MM.1S (cell line): ENCODE results near the gene SPATA18.

Experiments
- DNase-seq: peaks from one replicate; pipeline ENCODE4 v3.0.0-alpha.2; 2015
- H2AFZ ChIP-seq: fragments of 300-600 bp; sonication (generic); 2 replicates; pipeline ENCODE4 v1.6.0; 2016; ENCODE audit warnings: antibody characterized with exemption, low read length
- H3F3A ChIP-seq: fragments of 300-600 bp; sonication (generic); 2 replicates; pipeline ENCODE4 v1.6.1; 2016; ENCODE audit warnings: mild to moderate bottlenecking, antibody characterized with exemption, low read length, moderate library complexity, mixed read lengths; ENCODE audit not compliant: insufficient read depth
- H3K27ac ChIP-seq: fragments of 300-600 bp; sonication (generic); 2 replicates; pipeline ENCODE4 v1.5.1; 2016; ENCODE audit warnings: mild to moderate bottlenecking, low read length
- H3K27me3 ChIP-seq: fragments of 300-600 bp; sonication (generic); replicated peaks from 2 replicates; pipeline ENCODE4 v1.6.0; 2016; ENCODE audit warnings: low read length; ENCODE audit not compliant: insufficient read depth
- H3K36me3 ChIP-seq: fragments of 300-600 bp; sonication (generic); replicated peaks from 2 replicates; pipeline ENCODE4 v1.6.1; 2016; ENCODE audit warnings: mild to moderate bottlenecking, low read length, mixed read lengths; ENCODE audit not compliant: insufficient read depth
- H3K4me1 ChIP-seq: fragments of 300-600 bp; sonication (generic); 2 replicates; pipeline ENCODE4 v1.6.1; 2016; ENCODE audit warnings: low read length, mixed read lengths
- H3K4me2 ChIP-seq: fragments of 300-600 bp; sonication (generic); 2 replicates; pipeline ENCODE4 v1.6.0; 2016; ENCODE audit warnings: low read depth, low read length
- H3K4me3 ChIP-seq: fragments of 300-600 bp; sonication (generic); 2 replicates; pipeline ENCODE4 v1.5.1; 2016; ENCODE audit warnings: low read length, mixed read lengths
- H3K79me2 ChIP-seq: fragments of 300-600 bp; sonication (generic); 2 replicates; pipeline ENCODE4 v1.6.1; 2016; ENCODE audit warnings: mixed run types, low read length, mixed read lengths
- H3K9ac ChIP-seq: fragments of 300-600 bp; sonication (generic); 2 replicates; pipeline ENCODE4 v1.6.1; 2016; ENCODE audit warnings: low read length, mixed read lengths
- H3K9me2 ChIP-seq: fragments of 300-600 bp; sonication (generic); replicated peaks from 2 replicates; pipeline ENCODE4 v1.6.1; 2016; ENCODE audit warnings: mild to moderate bottlenecking, low read length, mixed read lengths; ENCODE audit not compliant: insufficient read depth
- H3K9me3 ChIP-seq: fragments of 300-600 bp; sonication (generic); replicated peaks from 2 replicates; pipeline ENCODE4 v1.6.1; 2016; ENCODE audit warnings: mild to moderate bottlenecking, low read length, mixed read lengths; ENCODE audit not compliant: insufficient read depth
- H4K20me1 ChIP-seq: fragments of 300-600 bp; sonication (generic); 2 replicates; pipeline ENCODE4 v1.6.1; 2016; ENCODE audit warnings: mild to moderate bottlenecking, low read length, moderate library complexity, mixed read lengths; ENCODE audit not compliant: insufficient read depth
- CTCF ChIP-seq: fragments of 300-600 bp; sonication (generic); IDR thresholded peaks from 2 replicates; pipeline ENCODE4 v1.5.1; 2016; ENCODE audit warnings: antibody characterized with exemption, low read length, mixed read lengths
- EZH2 ChIP-seq: fragments of 300-600 bp; sonication (generic); optimal IDR thresholded peaks from 2 replicates; pipeline ENCODE3; 2017; ENCODE audit warnings: low read depth, mild to moderate bottlenecking, antibody characterized with exemption, low read length, mixed read lengths
- EZH2phosphoT487 ChIP-seq: fragments of 300-600 bp; sonication (generic); IDR thresholded peaks from 2 replicates; pipeline ENCODE4 v1.6.1; 2018; ENCODE audit warnings: antibody characterized with exemption, low read length

The SPATA18 gene

DNA sequence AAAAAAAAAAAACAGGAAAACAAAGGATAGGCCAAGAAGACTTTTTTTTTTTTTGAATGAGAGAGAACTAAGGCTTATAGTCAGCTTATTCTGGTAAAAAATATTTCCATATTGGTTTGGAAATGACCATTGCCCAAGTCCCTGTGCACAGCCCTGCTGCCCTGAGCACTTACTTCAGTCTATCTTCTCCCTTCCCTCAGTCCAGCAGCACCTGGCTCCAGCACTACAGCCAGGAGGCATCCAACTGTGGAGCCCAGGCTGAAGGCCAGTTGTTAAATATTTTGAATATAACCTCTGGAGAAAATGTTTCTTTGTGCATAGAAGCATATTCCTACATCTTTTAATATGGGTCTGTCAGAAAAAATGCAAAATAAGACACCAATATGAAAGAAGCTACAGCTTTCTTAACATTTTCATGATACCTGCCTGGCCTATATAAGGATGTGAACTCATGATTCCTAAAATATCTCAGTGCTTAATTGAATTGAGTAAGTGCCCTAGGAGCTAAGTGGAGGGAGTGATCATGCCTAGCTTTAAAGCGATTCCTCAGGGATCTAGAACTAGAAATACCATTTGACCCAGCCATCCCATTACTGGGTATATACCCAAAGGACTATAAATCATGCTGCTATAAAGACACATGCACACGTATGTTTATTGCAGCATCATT is 45.4 kb upstream of the SPATA18 start:
- TF ChIP-seq CTCF, result no peak
- TF ChIP-seq EZH2, result no peak
- no peak for TF ChIP-seq EZH2phosphoT487
- Histone ChIP-seq H3K79me2 (no peaks in the 10 kb centered on the region), H2AFZ (no peak overlapping the region), H3K4me1 (no peaks in the 10 kb centered on the region), H3K9me2 (no peaks in the 10 kb centered on the region), H4K20me1 (no peaks in the 10 kb centered on the region), H3K27me3 (no peaks in the 10 kb centered on the region), H3K27ac (no peak overlapping the region), H3F3A (no peaks in the 10 kb centered on the region), H3K4me2 (no peak overlapping the region), H3K9me3 (no peaks in the 10 kb centered on the region), H3K9ac (no peak overlapping the region), H3K4me3 (no peak overlapping the region), H3K36me3 (no peaks in the 10 kb centered on the region)
- no peak for DNase-seq

GRCh38 chr4:52006887-52007286 is 44.2 kb upstream of the SPATA18 start:
- TF ChIP-seq EZH2 (no peak), CTCF (no peak), EZH2phosphoT487 (no peak)

DNA sequence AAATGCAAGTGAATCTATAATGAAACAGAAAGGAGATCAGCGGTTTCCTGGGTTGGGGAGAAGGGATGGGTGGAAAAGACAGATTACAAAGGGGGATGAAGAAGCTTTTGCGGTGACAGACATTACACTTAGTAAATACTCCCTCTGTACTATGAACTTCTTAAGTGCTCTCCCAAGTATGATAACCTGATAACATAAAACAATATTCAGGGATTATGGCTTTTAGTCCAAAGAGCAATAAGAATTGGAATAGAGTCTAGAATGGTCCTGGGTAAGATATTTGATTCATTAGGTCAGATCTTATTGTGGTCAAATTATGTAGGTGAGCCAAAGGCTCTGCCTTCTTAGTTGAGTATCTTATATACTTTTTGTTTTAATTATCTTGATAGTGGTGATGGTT is 40.1 kb upstream of the SPATA18 start:
- no peaks in the 10 kb centered on the region for H3K36me3 ChIP-seq
- H4K20me1 ChIP-seq, result no peaks in the 10 kb centered on the region
- H3K27me3 ChIP-seq, result no peaks in the 10 kb centered on the region
- no peaks in the 10 kb centered on the region for H3K9me2 ChIP-seq
- DNase-seq, result no peak
- no peak for TF ChIP-seq CTCF
- TF ChIP-seq EZH2phosphoT487, result no peak
- no peak for TF ChIP-seq EZH2
- no peaks in the 10 kb centered on the region for H3K79me2 ChIP-seq
- no peak overlapping the region for H3K9ac ChIP-seq
- no peak overlapping the region for H3K4me3 ChIP-seq
- H2AFZ ChIP-seq, result no peak overlapping the region
- no peaks in the 10 kb centered on the region for H3K4me1 ChIP-seq
- H3K27ac ChIP-seq, result no peak overlapping the region
- H3K4me2 ChIP-seq, result no peak overlapping the region
- H3F3A ChIP-seq, result no peaks in the 10 kb centered on the region
- H3K9me3 ChIP-seq, result no peaks in the 10 kb centered on the region

More at GRCh38 chr4:52006887-52007286, 44.2 kb upstream of the SPATA18 start:
- H3K36me3 ChIP-seq, result no peaks in the 10 kb centered on the region
- H4K20me1 ChIP-seq, result no peaks in the 10 kb centered on the region
- no peak overlapping the region for H3K27ac ChIP-seq
- H3K27me3 ChIP-seq, result no peaks in the 10 kb centered on the region
- no peak overlapping the region for H3K9ac ChIP-seq
- no peak overlapping the region for H3K4me3 ChIP-seq
- H3K9me2 ChIP-seq, result no peaks in the 10 kb centered on the region
- no peak for DNase-seq
- H3K9me3 ChIP-seq, result no peaks in the 10 kb centered on the region
- no peak overlapping the region for H3K4me2 ChIP-seq
- no peaks in the 10 kb centered on the region for H3F3A ChIP-seq
- no peaks in the 10 kb centered on the region for H3K4me1 ChIP-seq
- no peaks in the 10 kb centered on the region for H3K79me2 ChIP-seq
- no peak overlapping the region for H2AFZ ChIP-seq
